Endothelial cell of umbilical vein (primary cell): ENCODE data around the gene MPIG6B. TPM values are rescaled to one million over a fixed set of nuclear protein-coding genes. Genes with fewer than 3 reads are reported as not detected.

Experiments
- BruUV-seq: library from RNA; stranded (reverse); fragments of 400-500 nt; replicated peaks from 2 replicates; lab custom pipeline; 2021; lab: Mats Ljungman, UMichigan
- CTCF ChIA-PET: fragments of 300-600, 350-600 bp; sonication (Branson Sonifier 250); formaldehyde crosslinking; loops from one replicate; lab custom pipeline; 2021; ENCODE audit warnings: antibody characterized with exemption, inconsistent platforms; lab: Charles Lee
- POLR2A ChIA-PET: fragments of 300-600, 350-600 bp; sonication (Branson Sonifier 250); formaldehyde crosslinking; loops from one replicate; lab custom pipeline; 2021; ENCODE audit warnings: antibody characterized with exemption, inconsistent platforms; lab: Charles Lee
- DNase-seq: peaks from one replicate; pipeline ENCODE4 v3.0.0-alpha.2; 2011; ENCODE audit warnings: low read depth, low spot score
- FAIRE-seq: peaks from 2 replicates; lab custom pipeline; 2011; peaks lifted over from hg19 to GRCh38; lab: Jason Lieb, UNC
- H2AFZ ChIP-seq: 2 replicates; pipeline ENCODE4 v1.6.0; 2012; ENCODE audit warnings: low read depth, low read length, control low read depth, inconsistent platforms
- H3K27ac ChIP-seq: 2 replicates; pipeline ENCODE4 v1.5.1; 2011; ENCODE audit warnings: low read depth, mild to moderate bottlenecking, control low read depth, low read length, moderate library complexity; ENCODE audit not compliant: insufficient read depth
- H3K27me3 ChIP-seq, 2 experiments: 2 replicates each; pipeline versions ENCODE4 v1.6.0 to v1.6.1; 2011; ENCODE audit warnings: low read length in 2 of 2, mixed read lengths in 1 of 2; ENCODE audit not compliant: control insufficient read depth in 2 of 2, insufficient read depth in 2 of 2
- H3K36me3 ChIP-seq, 2 experiments: 2 replicates in 1 of 2; 3 replicates in 1 of 2; pipeline ENCODE4 v1.5.1; 2011; ENCODE audit warnings: low read length in 2 of 2, mild to moderate bottlenecking in 1 of 2, moderate library complexity in 1 of 2; ENCODE audit not compliant: control insufficient read depth in 2 of 2, insufficient read depth in 2 of 2; ENCODE audit errors: extremely low read depth in 1 of 2
- H3K4me1 ChIP-seq: 3 replicates; pipeline ENCODE4 v1.5.1; 2011; ENCODE audit warnings: mild to moderate bottlenecking, low read length; ENCODE audit not compliant: control insufficient read depth, insufficient read depth; ENCODE audit errors: extremely low read depth
- H3K4me2 ChIP-seq: 2 replicates; pipeline ENCODE4 v1.6.1; 2011; ENCODE audit warnings: low read length, control low read depth, mixed read lengths; ENCODE audit not compliant: insufficient read depth
- H3K4me3 ChIP-seq, 3 experiments: fragments of 200-600 bp in 1 of 3; sonication (generic), shearing (Covaris generic) in 1 of 3; replicated peaks in 1 of 3; 2 replicates each; pipeline ENCODE4 v1.5.1; 2011 to 2016; ENCODE audit warnings: control low read depth in 3 of 3, low read length in 3 of 3, mild to moderate bottlenecking in 2 of 3, inconsistent platforms in 1 of 3, low read depth in 1 of 3, moderate library complexity in 1 of 3; ENCODE audit not compliant: insufficient read depth in 1 of 3
- H3K79me2 ChIP-seq: 2 replicates; pipeline ENCODE4 v1.6.0; 2012; ENCODE audit warnings: low read length, inconsistent platforms; ENCODE audit not compliant: control insufficient read depth, insufficient read depth
- H3K9ac ChIP-seq: replicated peaks from 2 replicates; pipeline ENCODE3; 2011; ENCODE audit warnings: low read length, control low read depth; ENCODE audit not compliant: insufficient read depth; ENCODE audit errors: extremely low read depth
- H3K9me1 ChIP-seq: replicated peaks from 3 replicates; pipeline ENCODE4 v1.6.0; 2011; ENCODE audit warnings: mild to moderate bottlenecking, low read length; ENCODE audit not compliant: control insufficient read depth, insufficient read depth; ENCODE audit errors: extremely low read depth
- H3K9me3 ChIP-seq: replicated peaks from 2 replicates; pipeline ENCODE4 v1.5.1; 2012; ENCODE audit warnings: low read length, inconsistent platforms; ENCODE audit not compliant: control insufficient read depth, insufficient read depth
- H4K20me1 ChIP-seq: replicated peaks from 2 replicates; pipeline ENCODE3; 2011; ENCODE audit warnings: mild to moderate bottlenecking, low read length; ENCODE audit not compliant: control insufficient read depth, insufficient read depth; ENCODE audit errors: extremely low read depth
- EZH2 ChIP-seq: IDR thresholded peaks from 2 replicates; pipeline ENCODE4 v1.6.1; 2012; ENCODE audit warnings: borderline replicate concordance, low read depth, mild to moderate bottlenecking, moderate library complexity, low read length, inconsistent platforms; ENCODE audit not compliant: severe bottlenecking
- FOS ChIP-seq: IDR thresholded peaks from 2 replicates; pipeline ENCODE4 v1.6.1; 2011; ENCODE audit warnings: mild to moderate bottlenecking, low read length, moderate library complexity, borderline replicate concordance; ENCODE audit not compliant: insufficient read depth
- GATA2 ChIP-seq: IDR thresholded peaks from 2 replicates; pipeline ENCODE4 v1.7.0; 2011; ENCODE audit warnings: low read depth, mild to moderate bottlenecking, moderate library complexity, mixed read lengths, low read length; ENCODE audit not compliant: insufficient read length, insufficient read depth
- JUN ChIP-seq: IDR thresholded peaks from 2 replicates; pipeline ENCODE4 v1.6.1; 2011; ENCODE audit warnings: borderline replicate concordance, low read depth; ENCODE audit not compliant: insufficient read length, insufficient read depth
- MYC ChIP-seq: IDR thresholded peaks from one replicate; pipeline ENCODE4 v1.6.1; 2011; ENCODE audit warnings: mild to moderate bottlenecking, low read depth, low read length
- POLR2A ChIP-seq: IDR thresholded peaks from 2 replicates; pipeline ENCODE4 v1.6.1; 2012; ENCODE audit warnings: low read depth, mild to moderate bottlenecking, control low read depth, low read length
- POLR2AphosphoS5 ChIP-seq: IDR thresholded peaks from 2 replicates; pipeline ENCODE4 v1.6.1; 2012; ENCODE audit warnings: low read depth, mild to moderate bottlenecking, control low read depth, low read length, moderate library complexity; ENCODE audit not compliant: insufficient read depth
- dilution Hi-C: fragments of 300-500 bp; cut with MboI; formaldehyde crosslinking; loops from one replicate; pipeline ENCODE4 v1.15.0; 2019; ENCODE audit warnings: low sequenced_read_pairs; ENCODE audit not compliant: extremely low pct_ligation_motif_present
- intact Hi-C: fragments of 100-400 bp; cut with micrococcal nuclease; formaldehyde crosslinking; loops from one replicate; pipeline ENCODE4 v1.10.0; 2022
- polyA plus RNA-seq, 4 experiments: library from polyadenylated mRNA; depleted of rRNA in 3 of 4; stranded (reverse) in 3 of 4; unstranded in 1 of 4; fragments of >200 nt; gene quantifications; 2 replicates each; pipeline versions ENCODE4 v1.2.1 to v1.2.3, GENCODE V29; 2011 to 2012; ENCODE audit warnings: missing spikeins in 1 of 4
- total RNA-seq: library from RNA; stranded (reverse); gene quantifications from 2 replicates; pipeline ENCODE4 v1.2.3, GENCODE V29; 2021
- TF ChIP-seq, protein P1 (sequence below): IDR thresholded peaks from 2 replicates; pipeline ENCODE4 v1.6.1; 2011; ENCODE audit not compliant: insufficient read depth, insufficient read length
- TF ChIP-seq, protein P2 (sequence below), 2 donors: IDR thresholded peaks; 1 replicate in 1 of 2; 2 replicates in 1 of 2; pipeline ENCODE4 v1.5.1; 2011; ENCODE audit warnings: low read length in 2 of 2, mild to moderate bottlenecking in 2 of 2, moderate library complexity in 2 of 2, control low read depth in 1 of 2, inconsistent platforms in 1 of 2, low read depth in 1 of 2; ENCODE audit not compliant: insufficient read depth in 1 of 2; ENCODE audit errors: extremely low read depth in 1 of 2

MPIG6B gene
- total and polyA plus RNA-seq, 2 donors (not counting 3 experiments of a cell fraction or from before 2014, with no cell fraction given), result not detected

DNA sequence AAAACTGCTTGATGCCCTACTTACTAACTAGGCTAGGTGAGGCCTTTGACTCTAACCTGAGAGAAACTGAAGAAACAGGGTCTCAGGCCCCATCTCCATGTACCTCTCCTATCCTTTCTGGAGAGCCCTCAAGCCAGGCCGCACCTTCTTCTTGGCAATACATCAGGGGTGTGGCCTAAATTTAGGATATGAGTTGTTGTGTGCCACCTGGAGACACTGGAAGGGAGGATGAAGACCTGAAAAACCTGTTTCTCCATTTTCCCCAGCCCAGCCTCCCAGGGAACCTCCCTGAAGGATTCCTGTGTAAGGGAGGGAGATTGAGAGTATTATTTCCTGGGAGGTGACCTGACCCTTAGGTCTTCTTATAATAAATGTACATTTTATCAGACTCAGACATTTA is 4.9 kb upstream of the MPIG6B start:
- H3K36me3 ChIP-seq, result no peaks in the 10 kb centered on the region
- no peak overlapping the region for H3K9ac ChIP-seq
- H3K27me3 ChIP-seq, result peaks cover 0 to 2% of the 10 kb centered on the region in 2 experiments
- FAIRE-seq, result no peak
- H3K79me2 ChIP-seq, result no peaks in the 10 kb centered on the region
- no peak for TF ChIP-seq GATA2
- no peak for TF ChIP-seq POLR2A
- TF ChIP-seq MYC, result no peak
- no peak for TF ChIP-seq EZH2
- TF ChIP-seq, protein P1, sequence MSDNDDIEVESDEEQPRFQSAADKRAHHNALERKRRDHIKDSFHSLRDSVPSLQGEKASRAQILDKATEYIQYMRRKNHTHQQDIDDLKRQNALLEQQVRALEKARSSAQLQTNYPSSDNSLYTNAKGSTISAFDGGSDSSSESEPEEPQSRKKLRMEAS, result no peak
- no peak for TF ChIP-seq JUN
- TF ChIP-seq FOS, result no peak
- TF ChIP-seq POLR2AphosphoS5, result no peak
- TF ChIP-seq, protein P2, sequence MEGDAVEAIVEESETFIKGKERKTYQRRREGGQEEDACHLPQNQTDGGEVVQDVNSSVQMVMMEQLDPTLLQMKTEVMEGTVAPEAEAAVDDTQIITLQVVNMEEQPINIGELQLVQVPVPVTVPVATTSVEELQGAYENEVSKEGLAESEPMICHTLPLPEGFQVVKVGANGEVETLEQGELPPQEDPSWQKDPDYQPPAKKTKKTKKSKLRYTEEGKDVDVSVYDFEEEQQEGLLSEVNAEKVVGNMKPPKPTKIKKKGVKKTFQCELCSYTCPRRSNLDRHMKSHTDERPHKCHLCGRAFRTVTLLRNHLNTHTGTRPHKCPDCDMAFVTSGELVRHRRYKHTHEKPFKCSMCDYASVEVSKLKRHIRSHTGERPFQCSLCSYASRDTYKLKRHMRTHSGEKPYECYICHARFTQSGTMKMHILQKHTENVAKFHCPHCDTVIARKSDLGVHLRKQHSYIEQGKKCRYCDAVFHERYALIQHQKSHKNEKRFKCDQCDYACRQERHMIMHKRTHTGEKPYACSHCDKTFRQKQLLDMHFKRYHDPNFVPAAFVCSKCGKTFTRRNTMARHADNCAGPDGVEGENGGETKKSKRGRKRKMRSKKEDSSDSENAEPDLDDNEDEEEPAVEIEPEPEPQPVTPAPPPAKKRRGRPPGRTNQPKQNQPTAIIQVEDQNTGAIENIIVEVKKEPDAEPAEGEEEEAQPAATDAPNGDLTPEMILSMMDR (IDR thresholded peaks at IDR 0.05; ENCODE audit: extremely low read depth in 1 of 2, insufficient read depth in 1 of 2, low read depth in 1 of 2, low read length in 2 of 2), result no peak
- no peak overlapping the region for H3K4me3 ChIP-seq
- no peaks in the 10 kb centered on the region for H3K9me3 ChIP-seq
- H3K4me2 ChIP-seq, result no peak overlapping the region
- DNase-seq, result no peak
- H3K9me1 ChIP-seq, result no peaks in the 10 kb centered on the region
- BruUV-seq, result no TSS peak
- H4K20me1 ChIP-seq, result no peaks in the 10 kb centered on the region
- H3K27ac ChIP-seq, result no peak overlapping the region
- no peaks in the 10 kb centered on the region for H3K4me1 ChIP-seq
- H2AFZ ChIP-seq, result no peak overlapping the region
- ChIA-PET POLR2A (no interaction called here), CTCF (no interaction called here)
- intact Hi-C loops, result no loop called here
- dilution Hi-C loops, result no loop called here
